GM18861 (cell line): Measurements from ENCODE around the gene NANS.
"Not testable (repeated sequence)": the region's sequence is repeated elsewhere in the genome, so short reads cannot be mapped to it uniquely, and the experiment has no call there.

Experiments used
- ATAC-seq: cut with Tn5 transposase; IDR thresholded peaks from one replicate; pipeline ENCODE4 v1.9.1; 2021; ENCODE audit not compliant: unreplicated experiment

NANS gene

DNA sequence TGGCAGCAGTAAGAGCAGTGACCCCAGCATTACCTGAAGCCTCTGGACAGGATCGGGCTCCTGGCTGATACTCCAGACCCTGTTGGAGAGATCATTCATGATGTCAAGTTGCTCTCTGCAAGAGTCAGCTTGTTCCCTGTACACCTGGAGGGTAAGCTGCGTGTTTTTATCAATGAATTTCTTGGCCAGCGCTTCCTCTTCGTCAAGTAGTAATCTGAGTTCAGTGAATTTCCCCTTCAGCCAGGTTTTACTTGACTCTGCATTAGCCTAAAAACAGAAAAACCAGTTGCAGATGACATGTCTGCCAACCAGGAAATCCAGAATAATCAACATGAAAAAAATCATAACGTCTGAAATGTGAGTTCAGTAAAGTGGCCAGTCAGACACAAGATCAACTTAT, 43.4 kb downstream of the NANS start:
- no peak for ATAC-seq

DNA sequence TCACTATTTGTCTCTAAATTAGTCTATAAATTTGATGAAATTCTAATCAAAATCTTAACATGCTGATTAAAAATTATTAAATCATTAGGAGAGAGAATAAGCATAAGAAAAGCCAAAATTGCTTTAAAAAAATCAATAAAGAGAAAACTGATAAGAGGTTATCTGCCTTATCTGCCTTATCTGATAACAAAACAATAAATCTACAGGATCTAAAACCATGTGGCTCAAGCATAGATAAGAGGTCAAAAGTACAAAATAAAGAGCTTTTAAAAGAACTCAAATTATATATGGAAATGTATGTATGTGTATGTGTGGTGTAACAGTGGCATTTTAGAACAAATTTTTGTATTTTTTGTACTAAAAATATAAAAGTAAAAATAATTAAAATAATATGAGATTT, 43.9 kb downstream of the NANS start:
- no peak for ATAC-seq

DNA sequence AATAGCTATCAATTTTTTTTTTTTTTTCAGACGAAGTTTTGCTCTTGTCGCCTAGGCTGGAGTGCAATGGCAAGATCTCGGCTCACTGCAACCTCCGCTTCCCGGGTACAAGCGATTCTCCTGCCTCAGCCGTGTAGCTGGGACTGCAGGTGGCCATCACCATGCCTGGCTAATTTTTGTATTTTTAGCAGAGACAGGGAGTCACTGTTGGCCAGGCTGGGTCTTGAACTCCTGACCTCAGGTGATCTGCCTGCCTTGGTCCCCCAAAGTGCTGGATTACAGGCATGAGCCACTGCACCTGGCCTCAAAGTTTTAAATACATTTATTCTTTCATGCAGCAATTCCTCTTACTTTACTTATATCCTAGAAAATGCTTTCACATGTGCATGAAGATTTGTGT, 44.9 kb downstream of the NANS start:
- ATAC-seq: no peak

DNA sequence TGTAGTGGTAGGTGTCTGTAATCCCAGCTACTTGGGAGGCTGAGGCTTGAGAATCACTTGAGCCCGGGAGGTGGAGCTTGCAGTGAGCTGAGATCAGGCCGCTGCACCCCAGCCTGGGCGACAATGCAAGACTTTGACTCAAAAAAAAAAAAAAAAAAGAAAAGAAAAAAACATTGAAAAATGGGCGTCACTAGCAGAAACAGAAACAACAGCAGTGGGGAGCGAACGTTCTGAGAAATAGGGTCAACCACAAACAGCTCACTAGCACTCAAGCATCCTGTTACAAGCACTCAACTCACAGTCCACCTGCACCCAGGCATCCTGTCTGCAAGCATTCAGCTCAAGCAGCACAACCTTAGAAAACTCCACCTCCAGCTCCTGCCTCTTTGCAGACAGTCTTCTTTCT, 45.3 kb downstream of the NANS start:
- ATAC-seq: peak; percentile 96

DNA sequence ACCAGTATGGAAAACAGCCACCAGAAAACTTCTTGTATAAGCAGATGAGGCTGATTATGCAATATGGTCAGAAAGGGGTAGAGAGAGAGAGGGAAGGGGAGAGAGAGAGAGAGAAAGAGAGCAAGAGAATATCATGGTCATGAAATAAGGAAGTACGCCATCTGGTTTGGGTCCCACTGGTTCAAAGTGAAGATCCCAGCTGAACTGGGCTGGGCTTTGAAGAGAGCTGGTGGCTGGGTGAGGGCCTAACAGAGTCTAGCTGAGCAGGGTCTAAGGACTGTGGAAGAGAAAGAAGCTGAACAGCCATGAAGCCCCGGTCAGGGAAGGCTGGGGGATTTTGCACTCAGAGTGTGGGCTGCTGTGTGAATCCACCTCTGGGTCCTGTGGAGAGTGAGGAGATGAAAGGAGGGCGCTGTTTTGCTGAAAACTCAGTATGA, 47.9 kb downstream of the NANS start:
- no peak for ATAC-seq

DNA sequence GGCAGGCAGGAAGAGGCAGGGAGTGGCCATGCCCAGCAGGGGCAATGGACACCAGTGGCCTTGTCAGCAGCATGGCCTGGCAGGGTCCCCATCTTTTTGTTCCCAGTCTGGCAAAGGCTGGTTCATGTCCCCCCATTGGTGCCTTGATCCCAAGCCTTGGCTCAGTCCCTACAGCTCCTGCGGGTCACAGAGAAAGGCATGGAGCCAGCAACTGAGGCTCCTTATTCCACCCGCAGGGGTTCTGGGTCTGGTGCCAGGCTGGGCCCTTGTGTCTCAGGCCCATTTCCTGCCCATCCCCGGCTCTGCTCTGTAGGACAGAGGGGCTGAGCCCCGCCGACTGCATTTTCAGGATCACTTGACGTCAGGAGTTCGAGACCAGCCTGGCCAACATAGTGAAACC, 48.5 kb downstream of the NANS start:
- ATAC-seq: no peak

DNA sequence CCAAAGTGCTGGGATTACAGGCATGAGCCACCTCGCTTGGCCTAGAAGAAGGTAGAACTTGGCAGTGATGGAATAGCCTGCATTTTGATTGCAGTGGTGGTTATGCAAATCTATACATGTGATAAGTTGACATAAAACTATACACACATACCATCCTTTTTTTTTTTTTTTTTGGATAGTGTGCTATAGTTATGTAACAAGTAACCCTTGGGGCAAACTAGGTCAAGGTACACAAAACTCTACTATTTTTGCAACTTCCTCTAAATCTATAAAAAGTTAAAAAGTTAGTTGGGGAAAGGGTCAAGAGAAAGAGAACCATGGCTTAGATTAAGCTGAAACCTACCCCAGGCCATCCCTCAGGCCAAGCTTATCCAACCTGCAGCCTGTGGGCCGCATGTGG, 51.4 kb downstream of the NANS start:
- peak; percentile 31 for ATAC-seq

DNA sequence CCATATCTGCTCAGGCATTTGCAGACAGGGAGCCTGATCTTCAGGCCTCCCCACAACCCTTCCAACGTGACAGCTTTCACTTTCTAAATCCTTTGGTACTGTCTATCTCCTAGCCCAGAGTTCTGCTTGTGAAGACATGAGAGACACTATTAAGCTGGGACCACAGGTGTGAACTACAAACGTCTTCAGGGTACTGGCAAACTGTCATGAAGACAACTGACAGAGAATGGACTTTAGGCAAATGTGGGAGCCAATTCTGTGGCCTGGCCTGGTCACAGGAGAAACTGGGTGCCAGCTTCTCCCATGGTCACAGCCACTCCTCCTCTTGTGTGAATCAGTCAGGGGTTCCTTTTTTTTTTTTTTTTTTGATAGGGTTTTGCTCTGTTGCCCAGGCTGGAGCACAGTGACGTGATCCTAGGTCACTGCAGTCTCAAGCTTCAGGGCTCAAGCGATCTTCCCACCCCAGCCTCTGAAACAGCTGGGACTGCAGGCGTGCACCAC, 52.0 kb downstream of the NANS start:
- ATAC-seq: peak; percentile 65

DNA sequence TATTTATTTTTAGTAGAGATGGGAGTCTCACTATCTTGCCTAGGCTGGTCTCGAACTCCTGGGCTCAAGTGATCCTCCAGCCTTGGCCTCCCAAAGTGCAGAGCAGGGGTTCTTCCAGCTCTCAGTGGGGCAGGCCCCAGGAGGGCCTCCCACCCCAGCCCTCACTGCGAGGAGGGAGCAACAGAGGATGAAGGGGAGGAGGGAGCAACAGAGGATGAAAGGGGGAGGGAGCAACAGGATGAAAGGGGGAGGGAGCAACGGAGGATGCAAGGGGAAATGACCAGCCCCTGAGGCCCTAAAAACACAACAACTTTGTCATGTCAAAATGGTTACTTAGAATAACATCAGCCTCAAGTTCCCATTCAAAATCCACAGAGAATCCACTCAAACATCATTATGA, 52.5 kb downstream of the NANS start:
- no peak for ATAC-seq

DNA sequence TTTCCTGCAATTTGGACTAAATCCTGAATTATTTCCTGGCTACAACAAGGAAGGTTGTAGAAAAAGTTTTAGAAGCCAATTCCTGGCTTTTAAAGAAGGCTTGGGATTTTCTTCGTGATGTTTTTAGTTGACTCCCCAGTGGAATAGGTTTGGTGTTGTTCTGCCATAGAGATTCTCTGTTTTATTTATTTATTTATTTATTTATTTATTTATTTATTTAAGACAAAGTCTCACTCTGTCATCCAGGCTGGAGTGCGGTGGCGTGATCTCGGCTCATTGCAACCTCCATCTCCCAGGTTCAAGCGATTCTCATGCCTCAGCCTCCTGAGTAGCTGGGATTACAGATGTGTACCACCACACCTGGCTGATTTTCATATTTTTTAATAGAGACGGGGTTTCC, 60.6 kb downstream of the NANS start:
- not testable (repeated sequence) for ATAC-seq

DNA sequence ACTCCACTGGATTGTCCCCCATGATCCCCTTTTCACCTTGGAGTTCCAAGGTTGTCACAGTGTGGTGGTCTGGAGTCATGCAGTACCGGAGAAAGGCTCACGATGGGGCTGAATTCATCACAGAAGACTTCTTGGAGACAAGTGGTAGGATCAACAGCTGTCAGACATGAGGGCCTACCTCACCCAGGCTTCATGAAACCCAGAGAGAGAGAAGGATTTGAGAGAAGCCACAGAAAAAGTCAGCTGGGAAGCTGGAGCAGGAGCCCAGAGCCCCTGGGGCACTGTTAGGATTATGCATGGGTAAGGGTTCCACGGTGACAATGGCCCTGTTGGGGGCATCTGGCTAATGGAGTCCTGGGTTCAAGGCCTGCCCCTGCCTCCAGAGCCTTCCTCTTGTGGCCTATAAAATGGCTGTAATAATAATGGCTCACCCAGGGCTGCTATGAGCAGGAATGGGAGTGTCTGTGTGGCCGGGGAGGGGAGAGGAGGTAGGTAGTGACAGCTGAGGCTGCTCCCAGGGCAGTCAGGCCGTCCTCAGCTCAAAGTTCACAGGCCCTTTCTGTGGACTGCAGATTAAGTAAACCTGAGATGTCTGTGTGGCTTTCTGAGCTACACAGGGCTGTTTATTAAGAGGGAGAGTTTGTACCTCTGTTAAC, 61.6 kb downstream of the NANS start:
- ATAC-seq: peak; percentile 48

DNA sequence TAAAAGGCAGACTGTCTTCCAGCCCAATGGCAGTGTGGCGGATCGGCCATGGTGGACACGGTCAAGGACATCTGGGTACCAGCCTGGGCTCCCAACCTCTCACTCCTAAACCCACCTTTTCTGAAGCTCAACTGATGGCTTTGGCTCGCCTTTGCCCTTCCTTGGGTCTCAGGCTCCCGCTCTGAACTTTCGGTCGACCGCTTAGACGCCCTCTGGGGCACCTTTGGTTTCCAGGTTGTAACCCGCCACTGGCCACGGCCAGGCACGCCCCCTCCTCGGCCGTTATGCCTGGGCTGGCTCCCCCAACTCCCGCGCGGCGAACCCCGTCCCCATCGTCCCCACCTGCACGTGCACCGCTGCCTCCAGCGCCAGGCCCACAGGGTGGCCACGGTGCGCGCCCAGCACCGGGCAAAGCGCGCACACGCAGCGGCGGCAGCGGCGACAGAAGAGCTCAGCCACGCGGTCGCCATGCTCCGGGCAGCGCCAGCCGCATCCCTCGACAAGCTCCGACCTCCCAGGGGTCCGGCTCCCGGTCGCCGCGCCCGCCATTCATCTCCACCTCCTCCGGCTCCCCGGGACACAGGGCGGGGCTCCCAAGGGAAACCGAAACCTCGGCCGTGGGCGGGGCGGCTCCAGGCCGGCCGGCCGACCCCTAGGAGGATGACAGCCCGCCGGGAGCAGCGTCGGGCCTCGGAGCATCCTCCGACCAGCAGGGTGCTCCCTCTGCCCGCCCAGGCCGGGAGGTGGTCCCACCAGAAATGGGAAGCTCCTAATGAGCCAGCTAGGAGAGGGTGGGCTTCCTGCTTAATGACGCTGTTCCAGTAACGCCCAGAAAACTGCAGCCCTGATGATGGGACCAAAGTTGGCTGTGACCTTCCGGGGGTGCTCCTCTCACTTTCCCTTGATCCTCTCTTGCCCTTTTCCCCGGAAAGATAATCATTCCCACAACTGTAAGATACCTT, 62.4 kb downstream of the NANS start, which contains the start of gene TRIM14:
TRIM14 (minus strand) TSS at position 583 of the 962 bp plus-strand sequence; CDS start at position 549, 34 bp downstream.
- peak; percentile 43 for ATAC-seq

DNA sequence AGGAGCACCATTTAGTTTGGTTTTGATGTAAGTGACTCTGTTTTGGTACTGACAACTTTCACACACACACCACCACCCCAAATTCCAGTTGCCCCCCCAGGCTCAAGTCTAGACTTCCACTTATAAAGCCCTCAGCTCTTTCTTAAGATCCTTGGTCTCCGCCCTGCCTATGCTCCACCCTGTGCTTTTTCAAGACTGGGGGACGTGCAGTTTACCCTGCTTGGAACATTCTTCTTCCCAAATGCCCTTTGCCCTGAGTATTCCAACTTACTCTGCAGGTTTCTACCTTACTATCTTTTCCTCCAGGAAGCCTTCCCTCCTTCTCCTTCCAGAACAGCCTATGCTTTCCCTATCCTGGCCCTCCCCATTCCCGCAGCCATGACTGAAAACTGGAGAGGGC, 63.9 kb downstream of the NANS start:
- ATAC-seq: no peak

DNA sequence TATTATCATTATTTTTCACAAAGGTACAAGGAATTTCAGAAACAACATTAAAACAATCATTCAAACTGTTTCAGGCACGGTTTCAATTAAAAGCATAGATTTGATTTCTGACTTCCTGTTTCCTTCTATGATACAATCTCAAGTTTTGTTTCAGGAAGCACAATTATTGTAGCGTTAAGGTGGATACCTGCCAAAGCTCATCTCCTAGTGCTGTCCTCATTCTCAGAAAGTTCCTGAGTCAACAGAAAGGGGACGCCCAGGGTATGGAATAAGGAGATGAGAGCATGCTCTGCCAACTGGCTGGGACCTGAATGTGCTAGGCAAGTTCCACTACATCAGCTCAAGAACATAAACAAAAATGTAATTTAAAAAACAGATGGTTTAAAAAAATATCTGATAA, 64.5 kb downstream of the NANS start:
- ATAC-seq: no peak

DNA sequence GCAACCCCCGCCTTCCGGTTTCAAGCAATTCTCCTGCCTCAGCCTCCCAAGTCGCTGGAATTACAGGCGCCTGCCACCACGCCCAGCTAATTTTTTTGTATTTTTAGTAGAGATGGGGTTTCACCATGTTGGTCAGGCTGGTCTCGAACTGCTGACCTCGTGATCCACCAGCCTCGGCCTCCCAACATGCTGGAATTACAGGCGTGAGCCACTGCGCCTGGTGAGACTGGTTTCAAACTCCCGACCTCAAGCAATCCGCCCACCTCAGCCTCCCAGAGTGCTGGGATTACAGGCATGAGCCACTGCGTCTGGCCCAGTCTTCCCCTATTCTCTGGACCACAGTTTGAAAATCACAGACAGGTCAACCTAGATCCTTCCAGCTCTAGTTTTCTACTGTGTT, 67.6 kb downstream of the NANS start:
- not testable (repeated sequence) for ATAC-seq

DNA sequence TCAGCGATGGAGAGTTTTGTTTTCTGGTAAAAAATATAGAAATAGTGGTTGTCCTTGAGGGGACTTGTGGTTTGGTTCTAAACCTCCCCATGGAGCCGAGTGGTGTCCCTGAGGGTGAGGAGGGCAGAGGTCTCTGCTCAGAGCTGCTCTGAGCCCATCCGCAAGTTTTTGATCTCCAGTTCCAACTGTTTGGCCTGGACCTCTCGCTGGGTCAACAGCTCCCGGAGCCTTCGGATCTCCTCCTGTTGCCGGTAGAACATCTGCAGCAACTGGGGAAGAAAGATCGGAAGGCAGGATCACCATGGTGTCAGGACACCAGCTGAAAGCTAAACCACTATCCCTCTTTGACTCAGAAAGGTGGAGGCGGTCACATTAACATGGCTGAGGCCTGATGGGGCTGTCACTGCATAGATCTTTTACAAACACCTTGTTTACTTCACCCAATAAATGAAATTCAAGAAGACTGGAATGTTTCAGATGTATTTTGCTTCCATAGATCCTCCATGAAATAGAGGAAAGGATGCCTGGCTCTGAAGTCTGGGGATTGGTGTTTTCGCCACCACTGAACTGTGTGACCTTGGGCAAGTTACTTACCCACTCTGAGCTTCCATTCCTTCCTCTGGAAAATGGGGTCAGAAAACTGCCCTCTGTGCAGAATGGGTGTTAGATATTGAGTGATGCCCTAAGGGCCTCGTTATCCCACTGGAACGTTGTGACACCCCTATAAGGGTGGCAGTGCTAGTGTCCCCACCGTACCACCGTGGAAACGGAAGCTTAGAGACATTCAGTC, 68.3 kb downstream of the NANS start:
- ATAC-seq: no peak

DNA sequence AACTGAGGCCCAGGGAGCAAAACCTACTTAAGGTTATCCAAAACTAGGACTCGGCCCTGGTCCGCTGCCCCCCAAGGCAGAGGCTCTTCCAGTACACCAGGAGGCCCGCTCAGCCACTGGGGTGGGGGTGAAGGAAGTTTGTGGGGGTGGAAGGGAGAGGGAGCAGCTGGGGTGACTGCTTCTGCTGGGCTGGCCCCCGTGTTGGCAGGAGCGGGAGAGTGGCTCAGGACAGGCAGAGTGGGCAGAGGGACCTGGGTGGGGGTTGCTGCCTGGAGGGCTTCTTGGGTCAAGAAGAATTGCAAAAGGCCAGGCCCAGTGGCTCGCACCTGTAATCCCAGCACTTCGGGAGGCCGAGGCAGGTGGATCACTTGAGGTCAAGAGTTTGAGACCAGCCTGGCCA, 70.7 kb downstream of the NANS start:
- no peak for ATAC-seq

DNA sequence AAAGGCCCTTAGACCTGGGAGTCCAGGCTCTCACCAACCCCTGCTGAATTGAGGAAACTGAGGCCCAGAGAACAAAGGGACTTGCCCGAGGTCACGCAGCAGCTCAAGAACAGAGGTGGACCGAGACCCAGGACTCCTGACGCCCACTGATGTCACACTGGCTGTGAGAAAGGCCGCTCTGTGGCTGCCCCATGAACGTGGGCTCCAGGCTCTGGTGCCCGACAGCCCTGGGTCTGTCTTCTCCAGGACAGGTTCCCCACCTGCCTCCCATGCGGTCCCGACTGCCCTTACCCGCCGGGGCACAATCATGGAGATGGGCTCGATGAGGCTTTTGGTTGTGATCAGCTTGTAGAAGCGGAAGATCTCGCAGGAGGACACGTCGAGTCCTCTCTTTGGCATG, 71.8 kb downstream of the NANS start:
- ATAC-seq: no peak

DNA sequence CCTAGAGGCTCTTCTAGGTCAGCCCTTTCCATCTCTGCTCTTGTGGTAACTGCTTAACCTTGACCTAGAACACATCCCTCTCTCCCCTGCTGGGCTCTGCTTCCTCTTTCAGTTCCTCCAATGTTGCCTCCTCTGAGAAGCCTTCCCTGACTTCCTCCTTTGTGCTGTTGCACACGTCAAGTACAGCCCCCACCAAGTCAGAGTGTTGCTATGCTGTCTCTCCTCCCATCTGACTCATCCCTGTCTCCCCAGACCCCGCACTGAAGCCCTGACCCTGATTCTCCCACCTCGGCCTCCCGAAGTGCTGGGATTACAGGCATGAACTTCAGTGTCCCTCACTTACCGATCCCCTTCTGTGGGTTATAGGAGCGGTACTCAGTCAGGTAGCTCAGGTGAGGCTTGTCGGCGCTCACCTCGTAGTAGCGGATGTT, 72.9 kb downstream of the NANS start:
- ATAC-seq: peak; percentile 84

DNA sequence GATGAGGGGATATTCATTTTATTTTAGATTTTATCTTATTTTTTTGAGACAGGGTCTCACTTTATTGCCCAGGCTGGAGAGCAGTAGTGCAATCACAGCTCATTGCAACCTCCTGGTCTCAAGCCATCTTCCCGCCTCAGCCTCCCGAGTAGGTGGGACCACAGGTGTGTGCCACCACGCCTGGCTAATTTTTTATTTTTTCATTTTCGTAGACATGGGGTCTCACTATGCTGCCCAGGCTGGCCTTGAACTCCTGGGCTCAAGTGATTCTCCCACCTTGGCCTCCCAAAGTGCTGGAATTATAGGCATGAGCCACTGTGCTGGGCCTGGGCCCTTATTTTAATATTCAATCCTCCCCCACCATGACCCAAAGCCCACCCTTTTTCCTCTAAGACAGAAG, 73.5 kb downstream of the NANS start:
- ATAC-seq: not testable (repeated sequence)

DNA sequence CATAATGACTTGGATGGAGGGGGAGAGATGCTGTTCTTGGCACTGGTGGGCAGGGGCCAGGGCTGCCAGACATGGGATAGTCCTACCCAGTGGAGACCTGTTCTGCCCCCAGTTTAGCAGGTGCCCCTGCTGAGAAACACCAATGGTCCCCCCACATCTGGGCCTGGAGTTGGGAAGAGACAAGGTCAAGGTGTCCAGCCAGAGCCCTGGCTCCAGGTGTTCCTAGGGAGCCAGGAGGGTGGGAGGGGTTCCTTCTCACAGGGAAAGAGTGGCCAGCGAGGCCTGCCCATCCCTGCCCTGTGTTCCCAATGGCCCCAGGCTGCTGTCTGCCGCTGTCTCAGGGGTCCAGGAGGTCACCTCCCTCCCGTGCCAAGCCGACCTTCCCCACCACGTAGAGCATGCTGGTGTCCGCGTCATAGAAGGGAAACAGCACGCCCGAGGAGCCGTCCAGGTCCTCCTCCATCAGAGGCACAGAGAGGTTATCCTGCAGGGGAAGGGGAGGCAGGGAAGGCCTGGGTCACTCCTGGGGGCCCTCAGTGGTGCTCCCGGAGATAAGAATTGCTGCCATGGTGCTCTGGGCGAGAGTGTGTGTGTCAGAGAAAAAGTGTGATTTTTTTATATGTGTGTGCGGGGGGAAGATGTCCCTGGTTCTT, 74.2 kb downstream of the NANS start:
- ATAC-seq: no peak
